ENCODE measurements around the gene RNF113B. TPM values are rescaled to one million over a fixed set of nuclear protein-coding genes. Genes with fewer than 3 reads are reported as not detected.

Gene RNF113B
- total and polyA plus RNA-seq, 4 donors: 0.64 TPM; not detected in 3

DNA sequence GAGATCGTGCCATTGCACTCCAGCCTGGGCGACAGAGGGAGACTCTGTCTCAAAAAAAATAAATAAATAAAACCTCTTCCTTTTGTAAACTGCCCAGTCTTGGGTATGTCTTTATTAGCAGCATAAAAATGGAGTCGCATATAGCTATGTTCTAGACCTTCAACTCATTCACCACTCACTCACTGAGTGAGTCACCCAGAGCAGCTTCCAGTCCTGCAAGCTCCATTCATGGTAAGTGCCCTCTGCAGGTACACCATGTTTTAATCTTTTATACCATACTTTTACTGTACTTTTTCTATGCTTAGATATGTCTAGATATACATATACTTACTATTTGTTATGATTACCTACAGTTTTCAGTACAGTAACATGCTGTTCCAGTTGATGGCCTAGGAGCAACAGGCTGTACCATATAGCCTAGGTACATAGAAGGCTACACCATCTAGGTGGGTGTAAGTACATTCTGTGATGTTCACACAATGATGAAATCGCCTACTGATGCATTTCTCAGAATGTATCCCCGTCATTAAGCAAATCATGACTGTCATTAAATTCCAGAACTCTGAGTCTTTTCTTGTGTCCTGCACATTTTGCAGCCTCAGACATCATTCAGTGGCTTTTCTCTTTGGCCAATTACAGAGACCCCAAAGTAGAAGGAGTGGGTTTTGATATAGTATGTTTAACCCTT lies 47.9 kb downstream of the RNF113B start (continued):
- TF ChIP-seq, protein P1, sequence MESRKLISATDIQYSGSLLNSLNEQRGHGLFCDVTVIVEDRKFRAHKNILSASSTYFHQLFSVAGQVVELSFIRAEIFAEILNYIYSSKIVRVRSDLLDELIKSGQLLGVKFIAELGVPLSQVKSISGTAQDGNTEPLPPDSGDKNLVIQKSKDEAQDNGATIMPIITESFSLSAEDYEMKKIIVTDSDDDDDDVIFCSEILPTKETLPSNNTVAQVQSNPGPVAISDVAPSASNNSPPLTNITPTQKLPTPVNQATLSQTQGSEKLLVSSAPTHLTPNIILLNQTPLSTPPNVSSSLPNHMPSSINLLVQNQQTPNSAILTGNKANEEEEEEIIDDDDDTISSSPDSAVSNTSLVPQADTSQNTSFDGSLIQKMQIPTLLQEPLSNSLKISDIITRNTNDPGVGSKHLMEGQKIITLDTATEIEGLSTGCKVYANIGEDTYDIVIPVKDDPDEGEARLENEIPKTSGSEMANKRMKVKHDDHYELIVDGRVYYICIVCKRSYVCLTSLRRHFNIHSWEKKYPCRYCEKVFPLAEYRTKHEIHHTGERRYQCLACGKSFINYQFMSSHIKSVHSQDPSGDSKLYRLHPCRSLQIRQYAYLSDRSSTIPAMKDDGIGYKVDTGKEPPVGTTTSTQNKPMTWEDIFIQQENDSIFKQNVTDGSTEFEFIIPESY (IDR thresholded peaks at IDR 0.05): no peak

Small RNA genes within 50 kb of the gene (small RNA-seq; reads per million reads assigned to genes)
- not detected for gene MIR3170

Other genes with a start within 250 kb of the RNF113B start
- gene IPO5, start 223.6 kb downstream of the RNF113B start, total RNA-seq: 10 to 100 TPM; 71.0 to 92.8 TPM
- 10 to 100 TPM; 19.2 to 22.1 TPM for gene IPO5, start 223.6 kb downstream of the RNF113B start, polyA plus RNA-seq
- 10 to 100 TPM; 29.4 to 62.6 TPM for gene FARP1, start 34.2 kb downstream of the RNF113B start, total RNA-seq
- 10 to 100 TPM; 28.4 to 50.2 TPM for gene FARP1, start 34.2 kb downstream of the RNF113B start, polyA plus RNA-seq